GM10266 (cell line): ENCODE measurements around the gene PARP2.
"Not testable (repeated sequence)": the region's sequence is repeated elsewhere in the genome, so short reads cannot be mapped to it uniquely, and the experiment has no call there.

Experiments
- DNase-seq: peaks from one replicate; pipeline ENCODE4 v3.0.0; 2012; ENCODE audit errors: extremely low spot score
- CTCF ChIP-seq: IDR thresholded peaks from 2 replicates; pipeline ENCODE4 v1.5.1; 2012; ENCODE audit warnings: mild to moderate bottlenecking, low read depth; ENCODE audit not compliant: control insufficient read depth, insufficient read depth; ENCODE audit errors: missing control alignments

Gene PARP2

GRCh38 chr14:20347747-20348146 lies 4.3 kb downstream of the PARP2 start:
- no peak for TF ChIP-seq CTCF
- DNase-seq = no peak

GRCh38 chr14:20350282-20350681 lies 6.8 kb downstream of the PARP2 start:
- DNase-seq = no peak
- TF ChIP-seq CTCF = no peak

GRCh38 chr14:20350860-20351259 lies 7.4 kb downstream of the PARP2 start:
- DNase-seq = no peak
- peak; percentile 30 for TF ChIP-seq CTCF

- no peak for TF ChIP-seq CTCF
- DNase-seq = no peak
These were observed 13.0 kb downstream of the PARP2 start for GRCh38 chr14:20356422-20356821.

GRCh38 chr14:20358474-20358873 lies 15.0 kb downstream of the PARP2 start:
- DNase-seq = not testable (repeated sequence)

- TF ChIP-seq CTCF = no peak
- DNase-seq = no peak
These were observed 22.5 kb downstream of the PARP2 start for GRCh38 chr14:20365928-20366327.

GRCh38 chr14:20372796-20373195 lies 29.4 kb downstream of the PARP2 start:
- no peak for DNase-seq
- no peak for TF ChIP-seq CTCF

GRCh38 chr14:20375471-20375870 lies 32.0 kb downstream of the PARP2 start:
- no peak for TF ChIP-seq CTCF
- no peak for DNase-seq
